Psoas muscle (tissue), 8 donors: ENCODE measurements around the gene ZBTB7C. TPM values are rescaled to one million over a fixed set of nuclear protein-coding genes. Genes with fewer than 3 reads are reported as not detected.

Experiments
- ATAC-seq, 4 donors: fragments of 200-7000 bp; cut with Tn5 transposase; one replicate each; pipeline ENCODE4 v1.9.1; 2020; ENCODE audit warnings: moderate library complexity in 3 of 4, mild to moderate bottlenecking in 2 of 4
- DNase-seq, 2 donors: peaks; one replicate each; pipeline ENCODE4 v3.0.0-alpha.2; 2020
- H3K27ac ChIP-seq: fragments of 200-600 bp; one replicate; pipeline ENCODE4 v1.8.0; 2022
- H3K27me3 ChIP-seq, 3 donors: fragments of 200-600 bp in 1 of 3; one replicate each; pipeline versions ENCODE4 v1.6.1 to v1.8.0; 2013 to 2022; ENCODE audit warnings: low read length in 2 of 3, mild to moderate bottlenecking in 2 of 3, moderate library complexity in 1 of 3; ENCODE audit not compliant: insufficient read depth in 3 of 3
- H3K36me3 ChIP-seq, 2 donors: fragments of 200-600 bp in 1 of 2; one replicate each; pipeline versions ENCODE4 v1.6.1 to v1.8.0; 2013 to 2022; ENCODE audit warnings: low read depth in 1 of 2, mild to moderate bottlenecking in 1 of 2, moderate library complexity in 1 of 2; ENCODE audit not compliant: insufficient read depth in 1 of 2
- H3K4me1 ChIP-seq: fragments of 200-600 bp; one replicate; pipeline ENCODE4 v1.8.0; 2022
- H3K4me3 ChIP-seq: fragments of 200-600 bp; one replicate; pipeline ENCODE4 v1.8.0; 2022; ENCODE audit warnings: mild to moderate bottlenecking
- H3K9me3 ChIP-seq: fragments of 200-600 bp; one replicate; pipeline ENCODE4 v1.8.0; 2022
- CTCF ChIP-seq: fragments of 200-600 bp; IDR thresholded peaks from one replicate; pipeline ENCODE4 v1.8.0; 2022; ENCODE audit warnings: antibody characterized with exemption
- WGBS, 3 donors: extraction: QIAGEN DNeasy Blood & Tissue Kit; methylation state at CpG; one replicate each; pipeline versions ENCODE4 v1.1.6 to v1.1.7; 2013; 5-methylcytosine and 5-hydroxymethylcytosine counted together
- intact Hi-C, 2 donors: fragments of 100-400 bp; cut with DNase I; formaldehyde crosslinking; loops; one replicate each; pipeline versions ENCODE4 v1.11.0 to v1.14.2; 2022
- polyA plus RNA-seq, 3 donors: library from polyadenylated mRNA; stranded (reverse); fragments of 200-250 nt; gene quantifications; one replicate each; pipeline ENCODE4 v1.2.3, GENCODE V29; 2013
- total RNA-seq, 4 donors: library from RNA; stranded (reverse); fragmentation: NEBNext Ultra II Directional in 2 of 4; extraction: Animal tissue kit (Norgen Biotek cat#: 25700) in 2 of 4; gene quantifications; one replicate each; pipeline versions ENCODE4 v1.2.1 to v1.2.4, GENCODE V29; 2021 to 2023
- donor health status: healthy with polysubstance abuse.
- donor health status: DM: no; HTN: no; CAD: no; lungs with moderate emphysema.
- donor health status: Bipolar disorder and iron deficiency.
- donor health status: healthy.
- donor health status: DM: yes; HTN: yes; CAD: no.
- donor health status: DM: no; HTN: no; CAD: no.
- donor health status: DM: no; HTN: no; CAD: no.
- donor health status: DM: yes; HTN: yes; CAD: no.

ZBTB7C gene
- total and polyA plus RNA-seq, 7 donors = 0.34 to 2.9 (median 0.78) TPM

- Histone ChIP-seq H3K27ac (no peak overlapping the region), H3K4me1 (no peaks in the 10 kb centered on the region), H3K4me3 (no peak overlapping the region), H3K27me3 (peaks cover 0 to 3% (median 0%) of the 10 kb centered on the region in 3 donors), H3K36me3 (no peaks in the 10 kb centered on the region), H3K9me3 (no peaks in the 10 kb centered on the region)
- intact Hi-C loops = loop anchor here in 1 of 2 donors (5.0 kb wide), 1 partner anchor 209 kb away; no protein-coding TSS in a partner anchor
- DNase-seq (no peak), ATAC-seq (no peak)
- TF ChIP-seq CTCF = no peak
- 49 to 68% (median 54%) methylated on average over 6 of the region's 6 CpGs for WGBS, 3 donors
Measured at GRCh38 chr18:48376406-48376805, 32.8 kb downstream of the ZBTB7C start.

- no peak overlapping the region for H3K27ac ChIP-seq
- DNase-seq (no peak), ATAC-seq (no peak)
- H3K4me3 ChIP-seq = no peak overlapping the region
- H3K4me1 ChIP-seq = no peaks in the 10 kb centered on the region
- H3K27me3 ChIP-seq = peaks cover 0 to 3% (median 0%) of the 10 kb centered on the region in 3 donors
- TF ChIP-seq CTCF = no peak
- no peaks in the 10 kb centered on the region for H3K9me3 ChIP-seq
- no peaks in the 10 kb centered on the region for H3K36me3 ChIP-seq
- 64 to 73% (median 69%) methylated on average over 7 of the region's 7 CpGs for WGBS, 3 donors
- intact Hi-C loops = loop anchor here in 1 of 2 donors (5.0 kb wide), 1 partner anchor 208 kb away; no protein-coding TSS in a partner anchor
Measured at GRCh38 chr18:48375150-48375800, 33.9 kb downstream of the ZBTB7C start.

- 48 to 60% (median 50%) methylated on average over 7 of the region's 7 CpGs for WGBS, 3 donors
- Histone ChIP-seq H3K9me3 (no peaks in the 10 kb centered on the region), H3K27me3 (peaks cover 0 to under 1% (median 0%) of the 10 kb centered on the region in 3 donors), H3K4me1 (no peaks in the 10 kb centered on the region), H3K4me3 (no peak overlapping the region), H3K36me3 (no peaks in the 10 kb centered on the region), H3K27ac (no peak overlapping the region)
- intact Hi-C loops = loop anchor here in 1 of 2 donors (5.0 kb wide), 1 partner anchor 207 kb away; no protein-coding TSS in a partner anchor
- ATAC-seq = no peak
- no peak for TF ChIP-seq CTCF
- no peak for DNase-seq
Measured at GRCh38 chr18:48374423-48375149, 34.6 kb downstream of the ZBTB7C start.

- Histone ChIP-seq H3K4me3 (no peak overlapping the region), H3K4me1 (no peaks in the 10 kb centered on the region), H3K36me3 (no peaks in the 10 kb centered on the region), H3K27me3 (no peaks in the 10 kb centered on the region), H3K9me3 (no peaks in the 10 kb centered on the region), H3K27ac (no peak overlapping the region)
- ATAC-seq = no peak
- intact Hi-C loops = no loop called here
- TF ChIP-seq CTCF = no peak
- WGBS, 3 donors = 92 to 95% (median 95%) methylated on average over 7 of the region's 7 CpGs
- DNase-seq = no peak
Measured at GRCh38 chr18:48371854-48372602, 37.2 kb downstream of the ZBTB7C start.
